ENCODE results near the gene USP3.

DNA sequence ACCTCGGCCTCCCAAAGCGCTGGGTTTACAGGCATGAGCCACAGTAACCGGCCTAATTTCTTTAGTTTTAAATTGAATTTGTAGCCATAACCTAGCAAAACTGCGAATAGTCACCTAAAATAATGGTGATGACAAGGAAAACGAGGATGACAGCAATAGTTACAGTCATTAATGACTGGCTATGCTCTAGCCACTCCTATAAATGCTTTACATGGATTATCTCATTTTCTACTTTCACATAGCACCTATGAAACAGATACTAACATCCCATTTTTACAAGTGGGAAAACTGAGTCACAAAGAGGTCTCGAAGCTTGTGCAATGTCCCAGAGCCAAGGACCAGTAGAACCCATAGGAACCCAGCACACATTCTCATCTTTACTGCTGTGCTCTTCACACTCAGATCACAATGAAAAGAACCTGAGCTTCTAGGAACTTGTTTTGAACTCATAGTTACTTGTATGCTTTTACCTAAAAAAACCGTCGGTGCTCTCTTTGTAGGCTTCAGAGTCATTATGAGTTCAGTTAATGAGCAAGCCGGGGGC is 132.2 kb downstream of the USP3 start:
- TF ChIP-seq RARB (CRISPR knock-in tag; IDR thresholded peaks at IDR 0.05) (no peak), ARNTL (CRISPR knock-in tag; IDR thresholded peaks at IDR 0.05; ENCODE audit: borderline replicate concordance, low read depth) (no peak), ZNF70 (CRISPR knock-in tag; IDR thresholded peaks at IDR 0.05) (no peak), CSDC2 (CRISPR knock-in tag; IDR thresholded peaks at IDR 0.05) (no peak), TOX (CRISPR knock-in tag; IDR thresholded peaks at IDR 0.05; ENCODE audit: borderline replicate concordance) (no peak)
- TF ChIP-seq, protein P1, sequence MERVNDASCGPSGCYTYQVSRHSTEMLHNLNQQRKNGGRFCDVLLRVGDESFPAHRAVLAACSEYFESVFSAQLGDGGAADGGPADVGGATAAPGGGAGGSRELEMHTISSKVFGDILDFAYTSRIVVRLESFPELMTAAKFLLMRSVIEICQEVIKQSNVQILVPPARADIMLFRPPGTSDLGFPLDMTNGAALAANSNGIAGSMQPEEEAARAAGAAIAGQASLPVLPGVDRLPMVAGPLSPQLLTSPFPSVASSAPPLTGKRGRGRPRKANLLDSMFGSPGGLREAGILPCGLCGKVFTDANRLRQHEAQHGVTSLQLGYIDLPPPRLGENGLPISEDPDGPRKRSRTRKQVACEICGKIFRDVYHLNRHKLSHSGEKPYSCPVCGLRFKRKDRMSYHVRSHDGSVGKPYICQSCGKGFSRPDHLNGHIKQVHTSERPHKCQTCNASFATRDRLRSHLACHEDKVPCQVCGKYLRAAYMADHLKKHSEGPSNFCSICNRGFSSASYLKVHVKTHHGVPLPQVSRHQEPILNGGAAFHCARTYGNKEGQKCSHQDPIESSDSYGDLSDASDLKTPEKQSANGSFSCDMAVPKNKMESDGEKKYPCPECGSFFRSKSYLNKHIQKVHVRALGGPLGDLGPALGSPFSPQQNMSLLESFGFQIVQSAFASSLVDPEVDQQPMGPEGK (CRISPR knock-in tag; IDR thresholded peaks at IDR 0.05; ENCODE audit: borderline replicate concordance), result no peak

Data from SK-N-SH treated with all-trans-retinoic acid at 6 μM for 48 hours (cell line).